IMR-90 (cell line): ENCODE measurements around the gene HRH3.

Source experiments
- RAD21 ChIP-seq: IDR thresholded peaks from 2 replicates; pipeline ENCODE4 v1.6.1; 2012; ENCODE audit warnings: low read length, improper control_type of control experiment
- TF ChIP-seq, protein P1 (sequence below): conservative IDR thresholded peaks from 2 replicates; pipeline ENCODE4 v1.5.1; 2012; ENCODE audit warnings: mild to moderate bottlenecking, low read depth, low read length, improper control_type of control experiment

GRCh38 chr20:62232194-62232593, 12.1 kb upstream of the HRH3 start:
- TF ChIP-seq, protein P1, sequence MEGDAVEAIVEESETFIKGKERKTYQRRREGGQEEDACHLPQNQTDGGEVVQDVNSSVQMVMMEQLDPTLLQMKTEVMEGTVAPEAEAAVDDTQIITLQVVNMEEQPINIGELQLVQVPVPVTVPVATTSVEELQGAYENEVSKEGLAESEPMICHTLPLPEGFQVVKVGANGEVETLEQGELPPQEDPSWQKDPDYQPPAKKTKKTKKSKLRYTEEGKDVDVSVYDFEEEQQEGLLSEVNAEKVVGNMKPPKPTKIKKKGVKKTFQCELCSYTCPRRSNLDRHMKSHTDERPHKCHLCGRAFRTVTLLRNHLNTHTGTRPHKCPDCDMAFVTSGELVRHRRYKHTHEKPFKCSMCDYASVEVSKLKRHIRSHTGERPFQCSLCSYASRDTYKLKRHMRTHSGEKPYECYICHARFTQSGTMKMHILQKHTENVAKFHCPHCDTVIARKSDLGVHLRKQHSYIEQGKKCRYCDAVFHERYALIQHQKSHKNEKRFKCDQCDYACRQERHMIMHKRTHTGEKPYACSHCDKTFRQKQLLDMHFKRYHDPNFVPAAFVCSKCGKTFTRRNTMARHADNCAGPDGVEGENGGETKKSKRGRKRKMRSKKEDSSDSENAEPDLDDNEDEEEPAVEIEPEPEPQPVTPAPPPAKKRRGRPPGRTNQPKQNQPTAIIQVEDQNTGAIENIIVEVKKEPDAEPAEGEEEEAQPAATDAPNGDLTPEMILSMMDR = no peak
- TF ChIP-seq RAD21 = no peak
